ENCODE measurements around the gene DLGAP4.

The DLGAP4 gene, protein sequence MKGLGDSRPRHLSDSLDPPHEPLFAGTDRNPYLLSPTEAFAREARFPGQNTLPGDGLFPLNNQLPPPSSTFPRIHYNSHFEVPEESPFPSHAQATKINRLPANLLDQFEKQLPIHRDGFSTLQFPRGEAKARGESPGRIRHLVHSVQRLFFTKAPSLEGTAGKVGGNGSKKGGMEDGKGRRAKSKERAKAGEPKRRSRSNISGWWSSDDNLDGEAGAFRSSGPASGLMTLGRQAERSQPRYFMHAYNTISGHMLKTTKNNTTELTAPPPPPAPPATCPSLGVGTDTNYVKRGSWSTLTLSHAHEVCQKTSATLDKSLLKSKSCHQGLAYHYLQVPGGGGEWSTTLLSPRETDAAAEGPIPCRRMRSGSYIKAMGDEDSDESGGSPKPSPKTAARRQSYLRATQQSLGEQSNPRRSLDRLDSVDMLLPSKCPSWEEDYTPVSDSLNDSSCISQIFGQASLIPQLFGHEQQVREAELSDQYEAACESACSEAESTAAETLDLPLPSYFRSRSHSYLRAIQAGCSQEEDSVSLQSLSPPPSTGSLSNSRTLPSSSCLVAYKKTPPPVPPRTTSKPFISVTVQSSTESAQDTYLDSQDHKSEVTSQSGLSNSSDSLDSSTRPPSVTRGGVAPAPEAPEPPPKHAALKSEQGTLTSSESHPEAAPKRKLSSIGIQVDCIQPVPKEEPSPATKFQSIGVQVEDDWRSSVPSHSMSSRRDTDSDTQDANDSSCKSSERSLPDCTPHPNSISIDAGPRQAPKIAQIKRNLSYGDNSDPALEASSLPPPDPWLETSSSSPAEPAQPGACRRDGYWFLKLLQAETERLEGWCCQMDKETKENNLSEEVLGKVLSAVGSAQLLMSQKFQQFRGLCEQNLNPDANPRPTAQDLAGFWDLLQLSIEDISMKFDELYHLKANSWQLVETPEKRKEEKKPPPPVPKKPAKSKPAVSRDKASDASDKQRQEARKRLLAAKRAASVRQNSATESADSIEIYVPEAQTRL

DNA sequence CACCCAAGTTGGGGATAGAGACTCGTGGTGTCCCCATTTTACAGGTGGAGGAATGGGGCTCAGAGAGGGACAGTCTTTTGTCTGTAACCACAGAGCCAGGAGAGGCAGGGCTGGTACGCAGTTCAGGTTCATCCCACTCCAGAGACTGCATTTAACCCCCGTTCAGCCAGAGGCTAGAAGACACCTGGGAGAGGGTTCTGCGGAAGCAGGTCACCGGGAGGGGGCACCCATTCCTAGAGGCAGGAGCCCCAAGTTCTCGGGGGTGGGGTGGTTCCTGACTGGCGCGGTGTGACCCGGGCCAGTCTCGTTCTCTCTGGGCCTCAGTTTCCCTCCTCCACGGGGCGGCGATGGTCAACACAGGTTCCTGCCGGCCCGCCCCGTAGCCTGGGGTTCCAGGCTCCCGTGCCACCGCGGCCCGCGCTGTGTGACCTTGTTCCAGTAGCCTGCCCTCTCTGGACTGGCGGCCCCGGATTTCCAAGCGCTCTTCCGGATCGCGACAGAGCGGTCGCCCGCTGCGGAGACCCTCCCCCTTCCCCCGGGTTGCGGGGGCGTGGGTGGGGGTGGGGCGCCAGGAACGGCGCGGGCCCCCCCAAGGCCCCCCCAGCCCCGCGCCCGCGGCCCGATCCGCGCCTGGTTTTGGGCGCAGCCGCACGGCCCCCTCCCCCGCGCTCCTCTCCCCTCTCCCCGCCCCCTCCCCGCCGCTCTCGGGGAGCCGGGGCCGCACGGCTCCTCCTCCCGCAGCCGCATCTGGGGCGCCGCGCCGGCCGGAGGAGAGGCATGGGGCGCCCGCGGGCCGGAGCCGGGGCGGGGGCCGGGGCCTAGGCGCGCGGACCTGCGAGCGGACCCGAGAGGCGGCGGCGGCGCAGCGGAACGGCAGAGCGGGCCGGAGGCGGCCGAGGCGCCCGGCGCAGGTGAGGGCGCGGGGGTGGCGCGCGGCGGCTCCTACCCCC, at the start of gene DLGAP4:
TSS of gene DLGAP4 (plus strand) at position 738 of the 950 bp plus-strand sequence. CDS start 125,379 bp downstream, outside the sequence.
- DNase-seq (ENCODE audit: low read depth in 2 of 2, low spot score in 1 of 2) = no peak

DNA sequence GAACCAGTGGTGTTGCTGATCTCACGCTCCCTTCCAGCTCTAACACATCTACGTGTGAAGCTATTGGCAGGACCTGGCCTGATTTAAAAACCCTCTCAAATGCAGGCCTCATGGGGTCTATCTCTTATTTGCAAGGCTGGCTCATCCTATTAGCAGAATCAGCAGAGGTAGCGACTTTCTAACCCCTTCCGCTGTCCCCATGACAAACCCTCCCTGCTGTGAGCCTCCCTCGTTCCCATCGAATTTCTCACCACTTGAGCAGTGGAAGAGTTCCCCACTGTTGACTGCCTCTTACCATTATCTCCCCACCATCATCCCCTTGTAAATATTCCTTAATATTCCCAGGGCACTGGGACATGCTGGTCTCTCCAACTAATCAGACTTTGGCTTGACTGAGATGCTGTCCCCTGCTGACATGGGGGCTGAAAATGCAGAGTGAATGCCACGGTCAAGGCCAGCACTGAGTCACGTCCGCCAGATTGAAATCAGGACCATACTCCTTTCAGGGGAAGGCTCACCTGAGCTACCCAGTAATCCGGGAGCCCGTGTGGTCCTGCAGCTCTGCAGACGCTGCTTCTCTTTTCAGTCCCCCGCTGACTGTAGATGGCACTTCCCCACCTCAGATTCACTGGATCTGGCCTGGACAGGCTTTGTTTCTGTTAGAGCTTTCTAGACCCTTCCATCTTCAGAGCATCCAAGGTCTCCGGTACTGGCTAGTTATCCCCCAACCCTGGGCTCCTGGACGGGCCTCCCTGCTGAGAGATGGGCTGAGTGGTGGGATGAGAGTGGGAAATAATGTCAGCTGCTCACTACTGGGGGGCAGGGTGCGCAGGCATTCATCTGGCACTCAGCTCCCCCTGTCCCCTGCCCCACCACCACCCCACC, 46.7 kb upstream of the DLGAP4 start:
- no peak for DNase-seq (ENCODE audit: low read depth in 2 of 2, low spot score in 1 of 2)

DNA sequence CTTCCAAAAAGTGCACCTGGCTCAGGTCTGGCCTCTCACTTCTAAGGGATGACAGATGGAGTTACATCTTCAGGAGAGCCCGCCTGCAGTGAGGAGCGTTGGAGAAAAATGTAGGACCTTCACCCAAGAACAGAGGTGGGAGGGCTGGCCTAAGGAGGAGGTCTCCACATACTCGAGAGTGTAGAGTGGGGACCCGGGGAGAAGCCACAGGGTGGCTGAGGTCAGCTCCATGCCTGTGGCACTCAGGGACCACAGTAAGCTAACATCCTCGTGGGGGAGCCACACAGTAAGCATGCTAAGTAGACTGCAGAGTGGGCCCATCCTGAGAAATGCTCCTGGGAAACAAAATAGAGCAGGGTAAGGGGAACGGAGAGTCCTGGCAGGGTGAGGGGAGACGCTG, 45.8 kb upstream of the DLGAP4 start:
- no peak for DNase-seq (ENCODE audit: low read depth in 2 of 2, low spot score in 1 of 2)

DNA sequence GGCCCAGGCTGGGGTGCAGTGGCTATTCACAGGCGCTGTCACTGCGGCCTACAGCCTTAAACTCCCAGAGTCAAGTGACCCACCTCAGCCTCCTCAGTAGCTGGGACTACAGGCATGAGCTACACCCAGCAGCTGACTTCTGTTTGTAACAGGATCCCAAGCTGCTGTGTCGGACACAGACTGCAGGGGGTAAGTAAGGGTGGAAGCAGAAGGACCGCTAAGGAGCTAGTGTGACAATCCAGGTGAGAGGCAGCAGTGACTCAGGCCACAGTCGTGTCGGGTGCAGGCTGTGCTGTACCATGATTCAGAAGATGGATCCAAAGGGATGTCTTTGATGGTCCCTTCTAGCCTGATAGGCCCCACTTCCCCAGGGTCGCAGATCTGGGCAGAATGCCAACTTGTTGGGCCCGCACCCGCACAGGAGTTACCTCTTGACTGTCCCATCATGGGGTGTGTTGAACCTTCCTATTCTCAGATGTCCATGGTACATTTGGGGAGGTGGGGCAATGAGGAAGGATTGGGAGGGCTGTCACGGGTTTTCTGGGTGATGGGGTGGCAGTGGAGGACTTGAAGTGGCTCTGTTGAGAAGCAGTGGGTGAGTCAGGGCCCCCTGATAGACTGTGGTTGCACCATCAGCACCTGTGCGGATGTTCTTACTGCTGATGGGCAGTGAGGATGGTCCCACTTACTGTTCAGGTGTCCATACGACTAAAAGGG, 44.6 kb upstream of the DLGAP4 start:
- no peak for DNase-seq (ENCODE audit: low read depth in 2 of 2, low spot score in 1 of 2)

DNA sequence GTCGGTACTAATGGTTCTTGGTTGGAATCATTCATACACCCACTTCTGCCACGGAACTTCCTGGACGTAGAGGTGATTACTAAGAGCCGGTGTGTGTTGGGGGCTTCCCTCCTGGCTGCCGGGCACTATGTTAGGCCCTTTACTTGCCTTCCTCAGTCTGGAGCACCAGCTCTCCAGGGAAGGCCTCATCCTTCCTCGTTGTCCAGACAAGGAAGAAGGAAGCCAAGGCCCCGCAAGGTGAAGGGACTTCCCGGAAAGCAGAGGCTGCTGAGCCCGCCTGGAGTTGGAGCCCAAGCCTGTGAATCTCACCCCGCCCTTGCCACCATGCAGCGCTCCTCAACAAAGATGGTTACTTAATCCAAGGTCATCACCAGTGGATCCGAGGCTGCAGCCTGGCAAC, 43.7 kb upstream of the DLGAP4 start:
- no peak for DNase-seq (ENCODE audit: low read depth in 2 of 2, low spot score in 1 of 2)

DNA sequence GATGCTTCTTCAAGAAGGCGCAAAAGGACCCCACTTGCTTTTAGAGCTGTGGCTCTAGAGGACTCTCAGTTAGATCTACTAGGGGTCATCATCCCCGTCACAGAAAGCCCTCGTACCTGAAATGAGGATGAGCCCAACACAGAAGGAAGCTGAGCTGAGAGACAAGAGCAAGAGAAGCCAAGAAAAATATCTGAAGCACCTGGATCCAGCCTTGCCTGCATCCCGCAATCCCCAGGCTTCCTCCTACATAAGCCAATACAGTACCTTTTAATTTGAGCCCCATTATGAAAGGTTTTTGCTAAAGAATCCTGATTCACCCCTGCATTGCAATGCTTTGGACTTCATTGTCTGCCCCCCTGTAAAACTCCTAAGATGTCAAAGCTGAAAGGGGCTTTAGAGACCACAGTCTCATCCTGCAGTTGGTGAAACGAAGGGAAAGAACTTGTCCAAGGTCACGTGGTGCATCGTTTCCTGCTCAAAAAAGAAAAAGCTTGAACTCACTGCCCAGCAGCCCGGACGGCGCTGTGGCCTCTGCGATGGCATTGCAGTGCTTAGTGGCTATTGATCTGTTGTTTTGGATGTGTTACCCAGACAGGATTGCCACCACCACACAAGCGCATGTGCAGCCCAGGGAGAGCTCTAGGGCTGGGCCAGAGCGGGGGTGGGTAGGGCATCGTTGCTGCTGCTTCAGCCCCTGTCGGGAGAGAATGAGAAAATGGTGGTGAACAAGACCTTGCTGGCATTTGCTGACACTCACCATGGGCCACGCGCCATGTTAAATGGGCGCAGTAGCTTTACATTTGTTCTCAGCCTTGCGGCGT, 41.5 kb upstream of the DLGAP4 start:
- DNase-seq (ENCODE audit: low read depth in 2 of 2, low spot score in 1 of 2) = no peak

DNA sequence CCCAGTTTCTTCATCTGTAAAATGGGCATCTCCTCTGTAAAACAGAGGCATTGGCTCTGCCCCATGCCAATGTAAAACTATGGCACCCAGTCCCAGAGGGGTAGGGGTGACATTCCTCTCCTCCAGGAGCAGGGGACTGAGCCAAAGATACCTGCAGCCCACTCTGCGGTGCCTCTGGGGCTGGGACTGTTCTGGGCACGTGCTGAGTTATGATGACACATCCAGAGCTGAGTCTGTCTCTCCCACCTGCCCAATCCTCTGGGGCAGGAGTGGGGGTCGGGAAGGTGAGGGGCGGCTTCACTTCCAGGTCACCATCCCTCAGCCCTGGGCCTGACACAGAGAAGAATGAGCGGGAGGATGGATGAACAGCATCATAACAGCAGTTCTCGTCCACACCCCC, 40.0 kb upstream of the DLGAP4 start:
- no peak for DNase-seq (ENCODE audit: low read depth in 2 of 2, low spot score in 1 of 2)

DNA sequence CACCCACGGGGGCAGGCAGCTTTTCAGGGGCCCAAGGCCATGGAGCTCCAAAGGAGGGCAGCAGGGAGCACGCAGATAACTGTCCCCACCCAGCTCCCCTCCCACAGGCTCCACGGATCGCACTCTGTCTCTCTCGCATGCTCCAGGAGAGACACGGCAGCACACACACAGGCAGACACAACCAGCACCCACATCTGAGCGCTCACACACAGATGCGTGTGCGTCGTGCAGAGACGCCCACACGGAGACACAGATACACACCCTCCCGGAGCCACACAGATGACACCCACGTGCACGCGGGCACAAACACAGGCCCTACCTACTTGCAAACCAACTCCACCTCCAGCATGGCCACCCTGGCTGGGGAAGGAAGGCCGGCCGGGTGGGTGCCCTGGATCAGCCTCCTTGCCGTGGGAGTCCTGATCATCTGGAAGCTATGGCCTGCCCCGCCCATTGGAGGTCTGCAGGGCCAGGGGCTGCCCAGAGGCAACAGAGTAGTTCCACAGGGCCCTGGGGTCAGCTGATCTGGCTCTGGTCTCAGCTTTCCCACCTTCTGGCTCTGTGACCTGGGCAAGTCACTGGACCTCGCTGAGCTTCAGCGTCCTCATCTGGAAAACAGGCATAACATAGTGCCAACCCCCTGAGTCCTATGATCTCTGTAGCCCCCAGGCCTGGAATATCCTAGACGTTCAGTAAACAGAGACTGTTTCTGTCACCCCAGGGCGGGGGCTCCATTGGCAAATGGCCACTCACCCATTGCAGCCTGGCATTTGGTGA, 38.3 kb upstream of the DLGAP4 start:
- no peak for DNase-seq (ENCODE audit: low read depth in 2 of 2, low spot score in 1 of 2)

DNA sequence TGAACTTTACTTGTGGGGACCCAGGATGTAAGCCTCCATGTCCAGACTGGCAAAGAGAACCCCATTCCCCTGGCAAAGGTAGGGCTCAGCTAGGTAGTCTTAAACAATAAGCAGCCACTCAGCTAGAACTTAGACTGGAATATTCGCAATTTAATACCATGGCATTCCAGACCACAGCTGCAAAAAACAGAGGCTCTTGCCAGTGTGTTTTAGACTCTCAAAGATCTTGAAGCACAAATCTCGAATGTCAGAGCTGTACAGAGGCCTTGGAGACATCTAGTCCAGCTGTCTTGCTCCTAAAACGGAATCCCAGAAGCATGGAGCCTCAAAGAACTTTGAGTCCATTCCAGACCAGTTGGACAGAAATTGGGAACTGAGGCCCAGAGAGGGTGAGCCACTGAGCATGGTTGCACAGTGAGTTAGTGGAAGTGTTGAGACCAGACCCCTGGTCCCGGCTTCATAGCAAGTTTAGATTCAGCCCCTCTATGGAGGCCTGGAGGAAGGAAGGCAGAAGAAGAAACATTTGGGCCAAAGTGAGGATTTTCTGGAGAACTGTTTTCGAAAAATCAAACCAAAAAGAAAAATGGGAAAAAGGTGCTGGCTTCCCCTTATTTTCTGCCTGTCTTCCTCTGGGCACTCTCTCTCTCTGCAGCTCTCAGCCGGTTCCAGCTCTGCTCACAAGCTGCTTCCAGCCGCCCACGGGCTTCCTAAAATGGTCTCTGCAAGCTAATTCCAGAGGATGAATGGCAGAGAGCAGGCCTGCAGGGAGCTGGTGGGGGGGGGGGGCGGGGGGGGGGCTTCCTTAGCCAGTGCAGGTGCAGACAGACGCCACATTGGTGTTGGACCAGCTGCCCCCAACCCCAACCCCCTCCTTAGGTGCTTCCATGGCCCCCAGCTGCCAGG, 37.4 kb upstream of the DLGAP4 start:
- DNase-seq (ENCODE audit: low read depth in 2 of 2, low spot score in 1 of 2) = no peak

DNA sequence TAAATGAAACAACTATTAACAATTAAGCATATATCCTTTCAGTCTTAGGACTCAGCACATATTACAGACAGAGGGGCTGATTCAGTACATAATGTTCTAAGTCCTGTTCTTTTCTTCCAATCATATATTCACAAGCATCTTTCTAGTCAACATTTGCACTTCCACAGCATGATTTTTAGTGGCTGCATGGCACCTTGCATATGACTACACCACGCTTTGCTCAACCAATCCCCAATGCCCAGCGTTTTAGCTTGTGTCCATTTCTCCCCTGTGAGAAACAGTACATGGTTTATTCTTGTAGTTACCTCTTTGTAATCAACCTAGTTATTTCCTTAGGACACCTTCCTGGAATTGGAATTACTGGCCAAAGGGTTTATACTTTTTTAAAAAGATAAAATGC, 36.6 kb upstream of the DLGAP4 start:
- no peak for DNase-seq (ENCODE audit: low read depth in 2 of 2, low spot score in 1 of 2)

DNA sequence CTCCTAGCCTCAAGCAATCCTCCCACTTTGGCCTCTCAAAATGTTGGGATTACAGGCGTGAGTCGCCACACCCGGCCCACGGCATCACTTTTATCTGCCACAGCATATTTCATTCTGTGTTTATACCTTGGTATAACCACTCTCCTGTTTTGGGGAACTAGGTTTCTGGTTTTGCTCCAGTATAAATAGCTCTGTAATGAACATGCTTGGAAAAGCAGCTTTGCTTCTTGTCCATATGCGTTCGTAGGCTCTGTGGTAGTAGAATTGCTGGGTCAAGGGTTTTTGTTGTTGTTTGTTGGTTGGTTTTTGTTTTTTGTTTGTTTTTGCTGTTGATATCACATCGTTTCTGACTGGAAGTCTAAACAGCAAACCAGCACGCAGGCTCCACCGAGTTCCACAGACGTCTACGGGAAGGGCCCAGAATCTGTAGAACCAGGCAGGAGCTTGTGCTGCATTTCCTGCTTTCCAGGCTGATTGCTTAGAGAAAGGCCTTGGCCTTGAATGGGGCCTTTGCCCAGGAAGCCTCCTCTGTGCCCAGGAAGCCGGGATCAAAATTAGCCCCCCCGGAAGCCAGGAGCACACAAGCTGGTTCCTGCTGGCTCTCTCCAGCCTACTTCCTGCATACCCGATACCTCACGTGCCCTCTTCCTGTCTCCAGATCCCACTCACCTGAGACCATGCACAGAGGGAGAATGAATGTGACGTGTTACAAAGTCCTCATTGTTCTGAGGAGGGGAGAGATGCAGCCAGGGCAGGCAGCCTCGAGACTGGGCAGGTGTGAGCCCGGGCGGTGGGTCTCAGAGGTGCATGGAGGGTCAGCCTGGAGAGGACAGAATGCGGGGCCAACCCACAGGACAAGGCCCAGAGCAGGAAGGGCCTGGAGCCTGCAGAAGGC, 35.1 kb upstream of the DLGAP4 start:
- no peak for DNase-seq (ENCODE audit: low read depth in 2 of 2, low spot score in 1 of 2)

DNA sequence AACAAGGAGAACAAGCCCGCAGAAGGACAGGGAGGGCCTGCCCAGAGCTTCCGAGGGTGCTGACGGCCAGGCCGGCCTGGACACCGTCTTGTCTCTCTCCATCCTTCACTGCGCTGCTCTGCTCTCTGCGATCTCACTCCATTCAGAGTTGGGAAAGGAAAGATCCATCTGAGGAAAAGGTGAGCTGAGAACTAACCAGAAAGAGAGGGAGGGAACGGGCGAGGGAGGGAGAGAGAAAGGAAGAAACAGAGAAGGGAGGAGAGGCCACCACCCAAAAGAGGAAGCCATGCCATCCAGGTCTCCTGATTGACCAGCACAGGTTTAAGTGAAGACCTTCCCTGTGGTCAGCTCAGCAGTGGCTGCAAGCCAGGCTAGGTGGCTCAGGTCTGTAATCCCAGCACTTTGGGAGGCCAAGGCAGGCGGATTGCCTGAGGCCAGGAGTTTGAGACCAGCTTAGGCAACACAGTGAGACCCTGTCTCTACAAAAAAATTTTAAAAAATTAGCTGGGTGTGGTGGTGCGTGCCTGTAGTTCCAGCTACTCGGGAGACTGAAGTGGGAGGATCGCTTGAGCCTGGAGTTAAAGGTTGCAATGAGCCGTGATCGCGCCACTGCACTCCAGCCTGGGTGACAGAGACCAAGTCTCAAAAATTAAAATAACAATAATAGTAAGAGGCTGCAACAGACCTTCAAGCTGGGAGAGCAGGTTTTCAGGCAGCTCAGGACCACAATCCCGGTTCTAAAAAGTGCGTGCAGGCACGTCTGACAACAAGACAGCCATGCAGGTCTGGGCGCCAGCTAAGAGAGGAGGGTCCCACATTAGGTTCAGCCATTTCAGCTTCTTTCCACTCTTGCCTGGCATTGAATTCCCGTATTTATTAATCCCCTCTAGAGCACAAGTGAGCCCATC, 34.2 kb upstream of the DLGAP4 start:
- no peak for DNase-seq (ENCODE audit: low read depth in 2 of 2, low spot score in 1 of 2)

DNA sequence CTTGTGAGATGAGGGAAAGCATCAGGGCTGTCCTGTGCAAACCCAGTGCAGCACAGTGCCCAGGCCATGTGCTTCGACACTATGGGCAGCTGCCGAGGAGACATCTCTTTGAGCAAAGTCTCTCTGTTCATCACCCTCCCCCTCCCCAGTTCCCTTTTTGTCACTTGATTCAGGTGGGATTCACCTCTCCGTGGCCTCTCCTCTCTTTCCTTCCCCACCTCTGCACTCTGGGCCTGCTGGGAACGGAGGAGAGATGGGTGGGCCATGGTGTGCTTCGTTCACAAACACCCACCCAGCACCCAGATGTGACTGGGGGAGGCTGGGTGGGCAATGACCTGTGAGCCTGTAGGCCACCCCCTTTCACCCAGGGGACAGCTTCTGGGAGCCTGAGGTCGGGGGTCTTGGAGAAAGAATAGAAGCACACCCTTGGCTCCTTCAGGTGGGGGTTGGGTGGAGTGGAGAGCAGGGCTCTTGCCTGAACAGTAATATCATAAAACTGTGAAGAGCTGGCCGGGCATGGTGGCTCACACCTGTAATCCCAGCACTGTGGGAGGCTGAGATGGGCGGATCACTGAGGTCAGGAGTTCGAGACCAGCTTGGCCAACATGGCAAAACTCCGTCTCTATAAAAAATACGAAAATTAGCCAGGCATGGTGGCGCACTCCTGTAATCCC, 33.5 kb upstream of the DLGAP4 start:
- DNase-seq (ENCODE audit: low read depth in 2 of 2, low spot score in 1 of 2) = no peak

Data from stimulated activated CD8-positive, alpha-beta memory T cell treated with anti-CD3 and anti-CD28 coated beads, Interleukin-4, amount 100 ng/mL, for 1 hour (primary cell).